C1 segment of cervical spinal cord (tissue), 14 donors: Measurements from ENCODE around the gene DHH.

Experiments
- DNase-seq, 14 donors: peaks; one replicate each; lab custom pipeline; 2025; lab: John Stamatoyannopoulos, UW

The DHH gene

GRCh38 chr12:49051373-49051764, 43.2 kb downstream of the DHH start:
- DNase-seq: no peak

GRCh38 chr12:49050507-49051372, 43.9 kb downstream of the DHH start:
- no peak for DNase-seq

- DNase-seq: no peak
Observed at GRCh38 chr12:49049566-49050224, 44.9 kb downstream of the DHH start.

- no peak for DNase-seq
Observed at GRCh38 chr12:49048953-49049352, 45.6 kb downstream of the DHH start.

GRCh38 chr12:49046129-49046895, 48.3 kb downstream of the DHH start:
- DNase-seq: no peak

- no peak for DNase-seq
Observed at GRCh38 chr12:49044660-49045059, 49.9 kb downstream of the DHH start.

- peak in 3 of 14 donors; percentile 19 to 38 (median 36) for DNase-seq
Observed at GRCh38 chr12:49043856-49044258, 50.7 kb downstream of the DHH start.

GRCh38 chr12:49043241-49043640, 51.4 kb downstream of the DHH start:
- DNase-seq: no peak

- DNase-seq: no peak
Observed at GRCh38 chr12:49041881-49042484, 52.6 kb downstream of the DHH start.

- no peak for DNase-seq
Observed at GRCh38 chr12:49041036-49041880, 53.3 kb downstream of the DHH start.

- DNase-seq: no peak
Observed at GRCh38 chr12:49040364-49040855, 54.2 kb downstream of the DHH start.

GRCh38 chr12:49039421-49040363, 54.9 kb downstream of the DHH start:
- no peak for DNase-seq

- DNase-seq: peak in 1 of 14 donors; percentile 18
Observed at GRCh38 chr12:49038291-49038955, 56.2 kb downstream of the DHH start.

- DNase-seq: no peak
Observed at GRCh38 chr12:49037947-49038237, 56.7 kb downstream of the DHH start.

- no peak for DNase-seq
Observed at GRCh38 chr12:49037111-49037946, 57.3 kb downstream of the DHH start.
